ENCODE results near the gene ALKAL2. TPM values are rescaled to one million over a fixed set of nuclear protein-coding genes. Genes with fewer than 3 reads are reported as not detected.

ALKAL2 gene
- polyA plus RNA-seq, 1 donor from 2014 or later = not detected

DNA sequence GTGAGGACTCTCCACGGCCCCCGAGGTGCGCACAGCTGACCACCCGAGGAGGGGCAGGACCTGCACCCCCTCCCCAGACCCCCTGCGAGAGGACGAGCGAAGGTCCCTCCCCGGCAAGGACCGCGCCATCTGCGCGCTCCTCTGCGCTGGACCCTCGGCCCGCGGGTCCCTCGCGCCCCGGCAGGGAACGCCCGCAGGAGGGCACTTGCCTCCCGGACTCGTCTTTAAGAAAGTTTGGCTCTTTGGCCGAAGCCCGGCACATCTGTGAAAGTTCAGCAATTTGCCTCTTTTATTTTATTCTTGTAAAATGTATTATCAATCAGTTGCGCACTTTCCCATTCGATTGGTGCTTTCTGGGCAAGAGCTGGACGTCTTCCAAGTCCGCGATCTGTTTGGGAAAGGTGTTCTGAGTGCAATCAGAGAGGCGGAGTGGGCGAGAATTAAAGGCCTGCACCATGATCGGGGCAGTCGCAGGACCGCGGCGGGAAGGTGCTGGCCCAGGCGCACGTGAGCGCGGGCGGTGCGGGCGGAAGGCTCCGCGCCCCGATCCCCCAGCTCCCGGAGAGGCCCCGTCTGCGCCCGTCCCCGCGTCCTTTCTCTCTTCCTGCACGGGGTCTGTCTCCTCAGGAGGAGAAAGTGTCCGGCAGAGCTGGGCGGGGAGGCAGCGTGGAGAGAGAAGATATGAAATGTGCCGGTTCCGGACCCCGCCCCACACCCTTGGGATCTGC lies 1.6 kb upstream of the ALKAL2 start:
- TF ChIP-seq EP300 (conservative IDR thresholded peaks at IDR 0.05; ENCODE audit: poor library complexity, severe bottlenecking) (no peak), SMC3 (conservative IDR thresholded peaks at IDR 0.05; ENCODE audit: poor library complexity) (no peak), EZH2 (IDR thresholded peaks at IDR 0.05; ENCODE audit: borderline replicate concordance, insufficient read depth, low read length, poor library complexity, severe bottlenecking) (no peak), TAF1 (IDR thresholded peaks at IDR 0.05; ENCODE audit: low read depth) (no peak), POLR2AphosphoS5 (IDR thresholded peaks at IDR 0.05) (no peak), MXI1 (conservative IDR thresholded peaks at IDR 0.05; ENCODE audit: poor library complexity, severe bottlenecking) (no peak), RAD21 (conservative IDR thresholded peaks at IDR 0.05) (no peak)
- TF ChIP-seq, protein P1, sequence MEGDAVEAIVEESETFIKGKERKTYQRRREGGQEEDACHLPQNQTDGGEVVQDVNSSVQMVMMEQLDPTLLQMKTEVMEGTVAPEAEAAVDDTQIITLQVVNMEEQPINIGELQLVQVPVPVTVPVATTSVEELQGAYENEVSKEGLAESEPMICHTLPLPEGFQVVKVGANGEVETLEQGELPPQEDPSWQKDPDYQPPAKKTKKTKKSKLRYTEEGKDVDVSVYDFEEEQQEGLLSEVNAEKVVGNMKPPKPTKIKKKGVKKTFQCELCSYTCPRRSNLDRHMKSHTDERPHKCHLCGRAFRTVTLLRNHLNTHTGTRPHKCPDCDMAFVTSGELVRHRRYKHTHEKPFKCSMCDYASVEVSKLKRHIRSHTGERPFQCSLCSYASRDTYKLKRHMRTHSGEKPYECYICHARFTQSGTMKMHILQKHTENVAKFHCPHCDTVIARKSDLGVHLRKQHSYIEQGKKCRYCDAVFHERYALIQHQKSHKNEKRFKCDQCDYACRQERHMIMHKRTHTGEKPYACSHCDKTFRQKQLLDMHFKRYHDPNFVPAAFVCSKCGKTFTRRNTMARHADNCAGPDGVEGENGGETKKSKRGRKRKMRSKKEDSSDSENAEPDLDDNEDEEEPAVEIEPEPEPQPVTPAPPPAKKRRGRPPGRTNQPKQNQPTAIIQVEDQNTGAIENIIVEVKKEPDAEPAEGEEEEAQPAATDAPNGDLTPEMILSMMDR (IDR thresholded peaks at IDR 0.05; ENCODE audit: poor library complexity, severe bottlenecking) = no peak
- TF ChIP-seq, protein P2, sequence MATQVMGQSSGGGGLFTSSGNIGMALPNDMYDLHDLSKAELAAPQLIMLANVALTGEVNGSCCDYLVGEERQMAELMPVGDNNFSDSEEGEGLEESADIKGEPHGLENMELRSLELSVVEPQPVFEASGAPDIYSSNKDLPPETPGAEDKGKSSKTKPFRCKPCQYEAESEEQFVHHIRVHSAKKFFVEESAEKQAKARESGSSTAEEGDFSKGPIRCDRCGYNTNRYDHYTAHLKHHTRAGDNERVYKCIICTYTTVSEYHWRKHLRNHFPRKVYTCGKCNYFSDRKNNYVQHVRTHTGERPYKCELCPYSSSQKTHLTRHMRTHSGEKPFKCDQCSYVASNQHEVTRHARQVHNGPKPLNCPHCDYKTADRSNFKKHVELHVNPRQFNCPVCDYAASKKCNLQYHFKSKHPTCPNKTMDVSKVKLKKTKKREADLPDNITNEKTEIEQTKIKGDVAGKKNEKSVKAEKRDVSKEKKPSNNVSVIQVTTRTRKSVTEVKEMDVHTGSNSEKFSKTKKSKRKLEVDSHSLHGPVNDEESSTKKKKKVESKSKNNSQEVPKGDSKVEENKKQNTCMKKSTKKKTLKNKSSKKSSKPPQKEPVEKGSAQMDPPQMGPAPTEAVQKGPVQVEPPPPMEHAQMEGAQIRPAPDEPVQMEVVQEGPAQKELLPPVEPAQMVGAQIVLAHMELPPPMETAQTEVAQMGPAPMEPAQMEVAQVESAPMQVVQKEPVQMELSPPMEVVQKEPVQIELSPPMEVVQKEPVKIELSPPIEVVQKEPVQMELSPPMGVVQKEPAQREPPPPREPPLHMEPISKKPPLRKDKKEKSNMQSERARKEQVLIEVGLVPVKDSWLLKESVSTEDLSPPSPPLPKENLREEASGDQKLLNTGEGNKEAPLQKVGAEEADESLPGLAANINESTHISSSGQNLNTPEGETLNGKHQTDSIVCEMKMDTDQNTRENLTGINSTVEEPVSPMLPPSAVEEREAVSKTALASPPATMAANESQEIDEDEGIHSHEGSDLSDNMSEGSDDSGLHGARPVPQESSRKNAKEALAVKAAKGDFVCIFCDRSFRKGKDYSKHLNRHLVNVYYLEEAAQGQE (IDR thresholded peaks at IDR 0.05; ENCODE audit: borderline replicate concordance) = no peak
- Histone ChIP-seq H3K27me3 (ENCODE audit: insufficient read depth, low read depth, low read length) (peaks cover 69% of the 10 kb centered on the region), H3F3A (ENCODE audit: insufficient read depth, low read length, poor library complexity, severe bottlenecking) (peaks cover 2% of the 10 kb centered on the region), H3K9ac (ENCODE audit: low read length) (no peak overlapping the region), H3K9me2 (ENCODE audit: insufficient read depth, low read length) (no peaks in the 10 kb centered on the region), H3K36me3 (ENCODE audit: insufficient read depth, low read length) (no peaks in the 10 kb centered on the region), H2AFZ (ENCODE audit: low read depth, low read length) (no peak overlapping the region), H3K9me3 (ENCODE audit: low read length) (no peaks in the 10 kb centered on the region), H3K79me2 (replicated peaks; ENCODE audit: insufficient read depth, low read length) (no peaks in the 10 kb centered on the region), H4K20me1 (ENCODE audit: insufficient read depth) (no peaks in the 10 kb centered on the region), H3K4me3 (ENCODE audit: low read length) (peak overlapping the region; percentile 59), H3K27ac (ENCODE audit: low read length) (no peak overlapping the region), H3K4me2 (ENCODE audit: low read length) (no peak overlapping the region)

DNA sequence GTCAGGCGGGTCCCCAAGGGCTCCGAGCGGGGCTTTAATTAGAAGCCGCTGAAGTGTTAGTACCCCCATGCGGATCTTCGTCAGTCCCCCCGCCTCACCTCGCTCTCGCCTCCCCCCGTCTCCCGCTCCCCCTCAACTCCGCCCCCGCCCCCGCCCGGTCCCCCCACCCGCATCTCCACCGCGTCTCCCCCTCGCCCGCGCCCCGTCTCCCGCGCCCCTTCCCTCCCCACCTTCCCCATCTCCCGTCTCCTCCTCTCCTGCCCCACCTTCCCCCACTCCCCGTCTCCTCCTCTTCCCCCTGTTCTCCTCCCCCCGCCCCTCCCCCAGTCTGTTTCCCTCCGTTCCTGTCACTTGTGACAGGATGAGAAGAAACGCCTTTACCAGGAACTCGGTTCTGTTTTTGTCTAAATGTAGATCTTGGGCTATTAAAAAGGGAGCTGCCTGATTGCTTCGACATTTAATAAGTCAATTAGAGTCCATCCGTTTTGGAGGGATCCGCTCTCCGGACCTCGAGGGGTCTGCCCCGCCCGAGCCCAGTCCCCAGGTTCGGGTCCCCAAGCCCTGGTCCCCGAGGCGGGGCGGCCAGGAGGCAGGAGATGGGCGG lies 969 bp upstream of the ALKAL2 start:
- Histone ChIP-seq H3K4me2 (ENCODE audit: low read length) (no peak overlapping the region), H3K9ac (ENCODE audit: low read length) (no peak overlapping the region), H4K20me1 (ENCODE audit: insufficient read depth) (no peaks in the 10 kb centered on the region), H3K27me3 (ENCODE audit: insufficient read depth, low read depth, low read length) (peaks cover 71% of the 10 kb centered on the region), H3K79me2 (replicated peaks; ENCODE audit: insufficient read depth, low read length) (no peaks in the 10 kb centered on the region), H3K9me3 (ENCODE audit: low read length) (no peaks in the 10 kb centered on the region), H3K9me2 (ENCODE audit: insufficient read depth, low read length) (no peaks in the 10 kb centered on the region), H3F3A (ENCODE audit: insufficient read depth, low read length, poor library complexity, severe bottlenecking) (peaks cover 2% of the 10 kb centered on the region), H3K27ac (ENCODE audit: low read length) (no peak overlapping the region), H2AFZ (ENCODE audit: low read depth, low read length) (no peak overlapping the region), H3K4me3 (ENCODE audit: low read length) (peak overlapping the region; percentile 59), H3K36me3 (ENCODE audit: insufficient read depth, low read length) (no peaks in the 10 kb centered on the region)
- TF ChIP-seq EZH2 (IDR thresholded peaks at IDR 0.05; ENCODE audit: borderline replicate concordance, insufficient read depth, low read length, poor library complexity, severe bottlenecking) (peak; percentile 79), EP300 (conservative IDR thresholded peaks at IDR 0.05; ENCODE audit: poor library complexity, severe bottlenecking) (no peak)
